Measurements from ENCODE around the gene LRRK1. TPM values are rescaled to one million over a fixed set of nuclear protein-coding genes. Genes with fewer than 3 reads are reported as not detected.
A peak's percentile ranks its signal among the peaks of the same experiment; 100 is the strongest.

The LRRK1 gene
- polyA plus RNA-seq, 12 donors, result 3.9 to 12.8 (median 5.7) TPM; not detected in 1

DNA sequence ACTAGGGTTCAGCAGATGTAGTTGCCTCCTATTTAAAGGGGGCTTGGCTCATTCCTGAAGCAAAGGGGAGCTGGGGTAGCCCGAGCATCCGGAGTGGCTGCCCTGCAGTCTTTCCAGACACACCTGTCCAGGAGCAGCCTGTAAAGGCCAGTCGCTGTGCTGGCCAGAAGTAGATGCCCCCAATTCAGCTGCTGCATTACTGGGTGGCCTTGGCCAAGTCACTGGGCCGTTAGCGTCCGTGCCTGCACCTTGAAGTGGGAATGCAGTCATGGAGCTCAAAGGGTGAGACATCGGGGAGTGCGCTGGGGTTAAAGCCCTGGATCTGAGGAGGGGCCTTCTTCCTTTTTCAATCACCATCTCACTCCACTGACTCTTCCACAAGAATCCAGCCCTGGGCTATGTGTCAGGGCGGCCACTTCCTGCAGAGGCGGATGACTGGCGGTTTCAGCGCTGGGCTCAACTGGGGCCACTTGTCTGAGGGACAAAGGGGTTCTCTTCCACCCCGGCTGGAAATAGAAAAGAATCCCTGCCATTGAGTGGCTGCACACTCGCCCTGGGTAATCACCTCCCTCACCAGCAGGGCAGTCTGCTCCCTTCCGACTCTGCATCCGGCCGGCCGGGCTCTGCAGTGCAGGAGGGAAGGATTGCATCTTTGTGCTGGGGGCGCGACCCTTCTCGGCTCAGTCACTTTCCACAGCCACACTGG lies 27.7 kb upstream of the LRRK1 start:
- no peak for DNase-seq

- no peak for DNase-seq
Observed at GRCh38 chr15:100892013-100892355, 27.2 kb upstream of the LRRK1 start.

DNA sequence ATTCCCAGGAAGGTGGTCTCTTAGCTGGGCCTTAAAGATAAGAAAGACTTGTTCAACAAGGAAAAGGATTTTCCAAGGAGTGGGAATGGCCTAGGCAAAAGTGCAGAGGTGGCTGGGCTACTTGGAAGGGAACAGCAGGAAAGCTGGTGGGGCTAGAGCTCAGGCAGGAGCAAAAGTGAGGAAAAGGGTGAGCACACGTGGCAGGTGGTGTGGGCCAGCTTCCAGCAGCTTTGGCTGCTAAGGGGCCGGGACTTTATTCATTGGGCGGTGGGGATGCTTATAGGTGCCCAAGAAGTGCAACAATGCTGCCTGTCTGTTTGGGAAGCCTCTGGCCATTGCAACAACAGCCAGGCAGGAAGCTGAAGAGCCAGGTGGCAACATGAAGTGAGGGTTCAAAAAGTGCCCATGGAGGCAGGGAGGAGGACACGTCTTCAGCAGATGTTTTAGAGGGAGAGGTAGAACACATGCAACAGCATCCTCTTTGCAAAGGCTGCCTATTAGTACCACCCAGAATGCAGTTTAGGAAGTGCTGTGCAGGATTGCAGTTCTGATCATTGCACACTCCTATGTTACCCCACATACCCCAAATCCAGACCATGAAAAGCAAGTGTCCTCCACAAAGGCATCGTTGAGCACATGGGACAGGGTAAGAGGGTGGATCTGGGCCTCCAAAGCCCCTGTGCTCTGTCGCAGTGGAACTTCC lies 25.7 kb upstream of the LRRK1 start:
- DNase-seq, result no peak

DNA sequence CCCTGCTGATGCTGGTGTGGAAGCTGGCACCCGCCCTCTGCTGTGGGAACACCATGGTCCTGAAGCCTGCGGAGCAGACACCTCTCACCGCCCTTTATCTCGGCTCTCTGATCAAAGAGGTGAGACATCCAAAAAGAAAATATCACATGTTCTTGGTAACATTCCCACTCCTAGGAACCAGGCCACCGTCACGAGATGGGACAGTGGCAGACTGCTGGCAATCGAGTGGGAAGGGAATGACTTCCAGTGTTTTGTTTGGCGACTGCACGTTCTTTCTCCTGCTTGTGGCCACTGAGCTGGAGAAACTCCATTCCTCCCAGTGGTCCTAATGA lies 25.2 kb upstream of the LRRK1 start:
- DNase-seq, result no peak

DNA sequence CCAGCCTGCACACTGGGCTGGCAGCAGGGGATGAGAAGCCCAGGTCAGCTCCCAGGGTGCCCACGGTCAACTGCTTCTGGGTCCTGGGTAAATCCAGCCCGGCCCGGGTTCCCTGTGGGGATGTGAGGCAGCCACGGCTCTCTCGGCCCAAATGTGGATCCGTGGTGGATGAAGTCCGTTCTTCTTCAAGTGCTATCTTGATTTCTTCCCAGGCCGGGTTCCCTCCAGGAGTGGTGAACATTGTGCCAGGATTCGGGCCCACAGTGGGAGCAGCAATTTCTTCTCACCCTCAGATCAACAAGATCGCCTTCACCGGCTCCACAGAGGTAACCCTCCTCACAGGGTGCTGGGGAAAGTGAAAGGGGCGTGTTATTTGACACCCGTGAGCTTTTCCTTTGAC lies 23.4 kb upstream of the LRRK1 start:
- no peak for DNase-seq

- no peak for DNase-seq
Observed at GRCh38 chr15:100897221-100898151, 21.7 kb upstream of the LRRK1 start.

DNA sequence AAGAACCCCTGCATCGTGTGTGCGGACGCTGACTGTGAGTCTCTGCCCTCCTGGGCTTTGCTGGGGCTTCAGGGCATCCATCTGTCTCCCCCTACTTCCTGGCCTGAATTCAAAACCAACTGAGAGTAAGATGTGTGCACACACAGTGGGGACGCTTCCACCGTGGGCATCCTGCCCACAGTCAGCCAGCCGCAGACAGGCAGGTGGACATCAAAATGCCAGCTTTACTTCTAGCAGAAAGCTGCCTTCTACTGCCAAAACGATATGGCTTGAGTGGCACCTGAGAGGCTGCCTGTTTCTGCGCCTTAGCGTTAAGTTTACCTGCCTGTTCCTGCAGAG lies 21.0 kb upstream of the LRRK1 start:
- no peak for DNase-seq

DNA sequence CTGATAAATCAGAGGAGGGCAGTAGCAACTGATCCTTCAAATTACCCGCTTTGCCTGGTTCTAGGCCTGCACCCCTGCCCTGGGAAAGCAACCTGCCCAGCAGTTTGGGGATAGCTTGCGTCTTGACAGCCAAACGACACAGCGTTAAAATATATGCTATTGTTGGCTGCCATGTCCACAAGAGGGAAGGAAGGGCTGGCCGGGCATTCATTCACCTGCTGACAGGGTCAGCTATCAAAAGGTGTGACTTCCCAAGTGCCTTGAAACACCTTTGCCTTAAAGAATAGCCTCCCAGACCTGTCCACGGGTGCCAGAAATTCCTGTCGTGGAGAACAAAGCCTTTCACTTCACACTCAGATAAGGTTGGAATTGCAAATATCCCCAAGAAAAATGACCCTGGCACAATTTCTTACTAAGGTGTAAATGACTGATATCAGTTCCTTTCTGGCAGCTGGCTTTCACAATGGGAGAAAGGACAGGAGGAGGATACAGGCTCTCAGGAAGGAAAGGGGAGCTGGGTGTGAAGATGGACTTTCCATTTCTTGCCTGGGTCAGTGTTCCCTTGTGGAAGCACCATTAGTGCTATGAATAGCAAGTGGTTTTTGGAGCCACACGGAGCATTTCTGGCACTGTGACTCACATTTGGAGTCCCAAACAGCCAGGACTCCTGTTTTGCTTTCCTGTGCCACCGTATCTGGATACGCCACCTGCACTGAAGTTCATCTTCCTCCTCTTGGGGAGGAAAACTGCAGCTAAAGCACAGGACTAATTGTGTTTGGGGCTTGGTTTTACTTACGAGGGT lies 20.3 kb upstream of the LRRK1 start:
- DNase-seq, result no peak

- DNase-seq, result no peak
Observed at GRCh38 chr15:100899601-100900000, 19.6 kb upstream of the LRRK1 start.

DNA sequence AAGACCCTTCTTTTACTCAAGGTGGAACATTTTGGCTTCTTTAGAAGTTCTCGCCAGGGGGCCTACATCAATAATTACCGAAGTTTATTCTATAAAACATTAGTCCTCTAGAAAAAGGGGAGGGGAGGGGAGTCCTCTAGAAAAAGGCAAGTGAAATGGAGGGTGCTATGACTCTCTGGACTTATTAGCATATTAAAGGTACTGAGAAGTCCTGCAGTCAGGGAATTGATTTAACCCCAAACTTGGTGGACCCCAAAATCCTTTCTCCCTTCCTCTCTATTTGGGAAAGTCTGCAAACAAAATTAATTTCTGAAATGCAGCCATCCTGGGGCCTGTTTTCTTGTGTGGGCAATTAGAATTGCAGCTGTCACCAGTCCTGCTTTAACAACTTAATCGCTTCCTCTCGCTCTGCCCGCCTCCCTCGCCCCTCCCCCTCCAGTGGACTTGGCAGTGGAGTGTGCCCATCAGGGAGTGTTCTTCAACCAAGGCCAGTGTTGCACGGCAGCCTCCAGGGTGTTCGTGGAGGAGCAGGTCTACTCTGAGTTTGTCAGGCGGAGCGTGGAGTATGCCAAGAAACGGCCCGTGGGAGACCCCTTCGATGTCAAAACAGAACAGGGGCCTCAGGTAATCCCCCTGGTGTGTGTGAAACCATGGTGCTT lies 18.9 kb upstream of the LRRK1 start:
- DNase-seq, result no peak

DNA sequence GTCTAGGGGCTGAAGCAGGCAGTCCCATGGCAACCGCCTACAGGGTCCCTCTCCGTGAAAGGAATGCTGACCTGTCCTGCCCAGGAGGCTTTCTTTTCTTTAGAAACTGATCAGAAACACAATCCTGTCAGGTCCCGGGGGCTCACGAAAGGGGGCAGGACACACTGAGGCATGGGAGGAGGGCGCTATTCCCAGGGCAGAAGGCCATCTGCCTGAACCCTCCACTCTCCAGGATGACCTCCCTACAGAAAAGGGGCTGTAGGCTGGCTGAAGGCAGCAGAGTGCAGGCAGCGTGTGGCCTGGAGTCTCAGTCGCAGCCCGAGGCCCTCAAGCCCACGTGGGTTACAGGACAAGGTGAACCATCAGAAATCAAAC lies 18.4 kb upstream of the LRRK1 start:
- no peak for DNase-seq

GRCh38 chr15:100901296-100901695 lies 17.9 kb upstream of the LRRK1 start:
- no peak for DNase-seq

GRCh38 chr15:100901702-100902435 lies 17.3 kb upstream of the LRRK1 start:
- DNase-seq, result no peak

DNA sequence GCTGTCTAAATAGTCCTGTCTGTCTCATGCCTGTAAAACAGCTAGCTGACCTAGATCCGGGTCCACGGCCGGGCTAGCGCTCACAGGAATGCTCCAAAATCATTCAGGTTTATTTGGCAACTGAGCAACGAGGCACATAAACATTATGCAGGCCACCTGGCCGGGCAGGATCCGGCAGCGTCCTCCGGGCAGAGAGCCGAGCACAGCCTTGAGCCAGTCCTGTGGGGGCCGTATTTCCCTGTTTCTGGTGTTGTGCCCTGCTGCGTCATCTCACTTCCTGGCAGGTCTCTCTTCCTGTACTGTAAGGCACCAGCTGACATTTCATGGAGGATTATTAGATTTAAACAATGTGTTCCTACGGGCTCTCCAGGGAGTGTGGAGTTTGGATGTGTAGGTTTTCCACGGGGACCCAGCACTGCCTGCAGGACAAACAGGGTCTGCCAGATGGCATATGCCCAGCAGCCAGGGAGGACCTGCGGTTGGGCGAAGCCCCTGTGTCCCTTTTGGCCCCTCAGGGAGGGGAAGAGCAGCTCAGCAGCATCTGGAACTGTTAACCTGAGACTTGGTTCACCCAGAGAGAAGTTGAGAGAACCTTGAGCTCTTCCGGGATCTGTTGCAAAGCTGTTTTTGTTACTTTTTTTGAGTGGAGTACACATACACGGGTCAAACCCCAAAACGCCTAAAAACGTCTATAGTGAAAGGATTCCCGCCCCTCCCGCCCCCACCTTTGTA lies 16.6 kb upstream of the LRRK1 start:
- DNase-seq, result peak; percentile 91

- no peak for DNase-seq
Observed at GRCh38 chr15:100903168-100903554, 16.0 kb upstream of the LRRK1 start.

- no peak for DNase-seq
Observed at GRCh38 chr15:100905850-100906249, 13.3 kb upstream of the LRRK1 start.

GRCh38 chr15:100908466-100908865 lies 10.7 kb upstream of the LRRK1 start:
- DNase-seq, result no peak

DNA sequence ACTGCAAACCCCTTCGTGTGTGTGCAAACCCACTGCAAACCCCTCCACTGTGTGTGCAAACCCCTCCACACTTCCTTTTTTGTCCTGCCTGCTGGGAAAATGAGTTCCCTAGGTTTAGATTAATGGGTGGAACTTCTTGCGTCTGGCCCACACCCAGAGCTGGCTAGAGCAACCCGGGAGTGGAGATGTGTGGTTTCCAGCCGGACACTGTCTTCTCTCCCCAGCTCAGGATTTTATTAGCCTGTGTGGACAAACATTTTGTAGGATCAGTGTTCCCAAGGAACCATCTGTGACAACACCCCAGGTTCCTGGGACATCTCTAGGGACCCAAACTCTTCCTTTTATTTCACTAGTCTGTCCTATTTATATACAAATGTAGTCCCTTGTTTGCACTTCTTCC lies 9.6 kb upstream of the LRRK1 start:
- DNase-seq, result no peak

GRCh38 chr15:100909989-100910955 lies 8.9 kb upstream of the LRRK1 start:
- peak; percentile 44 for DNase-seq
